HepG2 (cell line): Measurements from ENCODE around the gene NEDD4L.

Experiments
- CTCF ChIP-seq: sonication (generic); formaldehyde crosslinking; IDR thresholded peaks from 2 replicates; pipeline ENCODE4 v1.5.0; 2020; ENCODE audit warnings: mild to moderate bottlenecking, missing genetic modification reagents, moderate library complexity
- PCBP2 ChIP-seq: fragments of 200-400 bp; formaldehyde crosslinking; optimal IDR thresholded peaks from 2 replicates; pipeline ENCODE3; 2018; ENCODE audit warnings: low read length, low read depth; ENCODE audit not compliant: poor library complexity, severe bottlenecking

GRCh38 chr18:58201268-58201667, 157.2 kb downstream of the NEDD4L start:
- TF ChIP-seq PCBP2: no peak
- TF ChIP-seq CTCF (CRISPR knock-in tag): no peak
